VCaP (cell line): ENCODE measurements around the gene IQSEC1.

Experiments used
- H3K27ac ChIP-seq: fragments of 450-650 bp; 2 replicates; pipeline ENCODE4 v1.5.1; 2017
- TF ChIP-seq, protein P1 (sequence below): fragments of 450-650 bp; conservative IDR thresholded peaks from 2 replicates; pipeline ENCODE4 v1.5.1; 2017; ENCODE audit warnings: mild to moderate bottlenecking, moderate library complexity

IQSEC1 gene

DNA sequence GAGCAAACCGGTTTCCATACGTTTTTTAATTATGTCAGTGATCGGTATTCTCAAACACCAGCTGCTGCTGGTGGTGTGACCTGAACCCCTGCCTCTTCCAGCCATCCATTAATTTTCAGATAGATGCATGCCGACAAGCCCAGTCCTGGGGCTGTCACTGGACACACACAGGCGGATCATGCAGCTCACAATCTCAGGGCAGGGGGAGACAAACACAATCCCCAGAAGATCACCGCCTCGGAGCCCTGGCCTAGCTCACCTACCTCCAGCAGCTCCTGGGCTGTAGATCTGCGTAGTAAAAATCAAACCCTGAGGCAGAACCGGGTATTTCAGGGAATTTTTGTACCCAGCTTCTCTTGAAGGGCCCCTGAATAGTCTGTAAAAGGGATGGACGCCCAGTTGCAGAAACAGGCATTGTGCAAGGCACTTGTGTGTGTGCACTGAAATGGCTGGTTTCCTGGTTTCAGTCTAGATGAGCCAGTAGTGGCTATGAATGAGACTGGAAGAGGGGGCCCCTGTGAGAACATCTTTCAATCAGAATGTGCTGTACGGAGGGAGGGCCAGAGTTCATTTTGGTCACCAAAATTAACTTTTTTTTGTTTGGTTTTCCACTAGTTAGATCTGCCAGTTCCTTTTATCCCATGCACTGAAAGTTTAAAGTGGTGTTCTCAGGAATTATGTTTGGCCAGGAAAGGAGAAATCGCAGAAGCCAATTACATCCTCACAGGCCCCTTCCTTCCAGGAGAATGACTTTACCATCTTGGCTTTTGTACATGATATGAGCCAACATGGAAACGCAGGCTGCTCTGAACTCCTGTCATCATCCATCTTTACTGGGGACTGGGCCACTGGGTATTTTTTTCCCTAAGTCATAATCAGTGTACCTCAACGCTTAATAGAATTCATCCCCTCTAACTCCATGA is 176.9 kb downstream of the IQSEC1 start:
- TF ChIP-seq, protein P1, sequence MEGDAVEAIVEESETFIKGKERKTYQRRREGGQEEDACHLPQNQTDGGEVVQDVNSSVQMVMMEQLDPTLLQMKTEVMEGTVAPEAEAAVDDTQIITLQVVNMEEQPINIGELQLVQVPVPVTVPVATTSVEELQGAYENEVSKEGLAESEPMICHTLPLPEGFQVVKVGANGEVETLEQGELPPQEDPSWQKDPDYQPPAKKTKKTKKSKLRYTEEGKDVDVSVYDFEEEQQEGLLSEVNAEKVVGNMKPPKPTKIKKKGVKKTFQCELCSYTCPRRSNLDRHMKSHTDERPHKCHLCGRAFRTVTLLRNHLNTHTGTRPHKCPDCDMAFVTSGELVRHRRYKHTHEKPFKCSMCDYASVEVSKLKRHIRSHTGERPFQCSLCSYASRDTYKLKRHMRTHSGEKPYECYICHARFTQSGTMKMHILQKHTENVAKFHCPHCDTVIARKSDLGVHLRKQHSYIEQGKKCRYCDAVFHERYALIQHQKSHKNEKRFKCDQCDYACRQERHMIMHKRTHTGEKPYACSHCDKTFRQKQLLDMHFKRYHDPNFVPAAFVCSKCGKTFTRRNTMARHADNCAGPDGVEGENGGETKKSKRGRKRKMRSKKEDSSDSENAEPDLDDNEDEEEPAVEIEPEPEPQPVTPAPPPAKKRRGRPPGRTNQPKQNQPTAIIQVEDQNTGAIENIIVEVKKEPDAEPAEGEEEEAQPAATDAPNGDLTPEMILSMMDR, result no peak; the same call in 1 of the 2 replicates
- peak overlapping the region; percentile 99 for H3K27ac ChIP-seq

GRCh38 chr3:12895391-12896062 is 177.7 kb downstream of the IQSEC1 start:
- peak overlapping the region; percentile 99 for H3K27ac ChIP-seq
- TF ChIP-seq, protein P1, result no peak

GRCh38 chr3:12894629-12895028 is 178.6 kb downstream of the IQSEC1 start:
- TF ChIP-seq, protein P1, result no peak
- peak overlapping the region; percentile 99; the same call in 1 of the 2 replicates for H3K27ac ChIP-seq

- TF ChIP-seq, protein P1, result no peak
These were observed 179.4 kb downstream of the IQSEC1 start for GRCh38 chr3:12893852-12894251.

GRCh38 chr3:12893247-12893646 is 180.0 kb downstream of the IQSEC1 start:
- TF ChIP-seq, protein P1, result no peak
- peak overlapping the region; percentile 28; the same call in 1 of the 2 replicates for H3K27ac ChIP-seq

More at GRCh38 chr3:12893852-12894251, 179.4 kb downstream of the IQSEC1 start:
- H3K27ac ChIP-seq, result peak overlapping the region; percentile 28; the same call in 1 of the 2 replicates

DNA sequence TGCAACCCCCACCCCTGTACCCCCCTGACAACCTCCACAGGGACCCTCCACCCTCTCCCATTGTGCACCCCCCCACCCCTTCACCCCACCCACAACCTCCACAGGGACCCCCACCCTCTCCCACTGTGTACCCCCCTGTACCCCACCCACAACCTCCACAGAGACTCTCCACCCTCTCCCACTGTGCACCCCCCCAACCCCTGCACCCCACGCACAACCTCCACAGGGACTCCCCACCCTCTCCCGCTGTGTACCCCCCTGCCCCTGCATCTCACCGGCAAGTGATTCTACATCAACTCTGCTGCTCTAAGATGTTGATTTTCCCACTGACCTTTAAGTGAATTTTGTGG is 180.4 kb downstream of the IQSEC1 start:
- no peak overlapping the region; the same call in 1 of the 2 replicates for H3K27ac ChIP-seq
- TF ChIP-seq, protein P1, result no peak
